Ascending aorta (tissue), 2 donors: ENCODE data around the gene EIF2D. TPM values are rescaled to one million over a fixed set of nuclear protein-coding genes. Genes with fewer than 3 reads are reported as not detected.

ENCODE experiments used
- DNase-seq, 2 donors: peaks; one replicate each; pipeline ENCODE4 v3.0.0-alpha.2; 2019; ENCODE audit warnings: low spot score in 2 of 2
- H3K27ac ChIP-seq, 2 donors: fragments of 200-600 bp; sonication (generic); one replicate each; pipeline ENCODE4 v1.5.1; 2016 to 2017; ENCODE audit warnings: mild to moderate bottlenecking in 1 of 2
- H3K27me3 ChIP-seq: fragments of 200-600 bp; sonication (generic); one replicate; pipeline ENCODE4 v1.5.1; 2017
- H3K36me3 ChIP-seq, 2 donors: fragments of 200-600 bp; sonication (generic); one replicate each; pipeline ENCODE4 v1.5.1; 2016
- H3K4me1 ChIP-seq, 2 donors: fragments of 200-600 bp; sonication (generic); one replicate each; pipeline ENCODE4 v1.5.1; 2016 to 2017; ENCODE audit warnings: mild to moderate bottlenecking in 1 of 2
- H3K4me3 ChIP-seq, 2 donors: fragments of 200-600 bp; sonication (generic); one replicate each; pipeline ENCODE4 v1.5.1; 2016 to 2017; ENCODE audit warnings: mild to moderate bottlenecking in 1 of 2
- H3K9me3 ChIP-seq, 2 donors: fragments of 200-600 bp; sonication (generic); one replicate each; pipeline ENCODE4 v1.5.1; 2016
- intact Hi-C: fragments of 100-400 bp; cut with DNase I; formaldehyde crosslinking; loops from one replicate; pipeline ENCODE4 v1.15.1; 2023
- total RNA-seq: library from RNA; depleted of rRNA; stranded (reverse); fragments of >200 nt; gene quantifications from one replicate; pipeline ENCODE4 v1.1.0, GENCODE V29; 2016
- TF ChIP-seq, protein P1 (sequence below), 3 experiments: fragments of 200-600 bp in 2 of 3; fragments of 450-650 bp in 1 of 3; sonication (generic) in 2 of 3; IDR thresholded peaks; one replicate each; pipeline ENCODE4 v1.5.1; 2016 to 2019; ENCODE audit warnings: antibody characterized with exemption in 3 of 3, mild to moderate bottlenecking in 1 of 3, moderate library complexity in 1 of 3

The EIF2D gene
- total RNA-seq, 1 donor from 2014 or later = 40.2 TPM

DNA sequence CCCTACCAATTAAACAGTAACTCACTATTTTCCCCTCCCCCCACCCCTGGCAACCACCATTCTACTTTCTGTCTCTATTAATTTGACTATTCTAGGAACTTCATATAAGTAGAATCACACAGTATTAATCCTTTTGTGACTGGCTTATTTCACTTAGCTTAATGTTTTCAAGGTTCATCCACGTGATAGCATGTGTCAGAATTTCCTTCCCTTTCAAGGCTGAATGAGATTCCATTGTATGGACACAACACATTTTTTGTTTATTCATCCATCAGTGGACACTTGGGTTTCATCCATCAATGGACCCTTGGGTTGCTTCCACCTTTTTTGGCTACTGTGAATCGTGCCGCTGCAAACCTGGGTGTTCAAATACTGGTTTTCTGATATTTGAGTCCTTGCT lies 41.7 kb downstream of the EIF2D start:
- no peaks in the 10 kb centered on the region for H3K36me3 ChIP-seq
- H3K27me3 ChIP-seq = no peaks in the 10 kb centered on the region
- no peaks in the 10 kb centered on the region for H3K4me1 ChIP-seq
- no peaks in the 10 kb centered on the region for H3K9me3 ChIP-seq
- TF ChIP-seq, protein P1, sequence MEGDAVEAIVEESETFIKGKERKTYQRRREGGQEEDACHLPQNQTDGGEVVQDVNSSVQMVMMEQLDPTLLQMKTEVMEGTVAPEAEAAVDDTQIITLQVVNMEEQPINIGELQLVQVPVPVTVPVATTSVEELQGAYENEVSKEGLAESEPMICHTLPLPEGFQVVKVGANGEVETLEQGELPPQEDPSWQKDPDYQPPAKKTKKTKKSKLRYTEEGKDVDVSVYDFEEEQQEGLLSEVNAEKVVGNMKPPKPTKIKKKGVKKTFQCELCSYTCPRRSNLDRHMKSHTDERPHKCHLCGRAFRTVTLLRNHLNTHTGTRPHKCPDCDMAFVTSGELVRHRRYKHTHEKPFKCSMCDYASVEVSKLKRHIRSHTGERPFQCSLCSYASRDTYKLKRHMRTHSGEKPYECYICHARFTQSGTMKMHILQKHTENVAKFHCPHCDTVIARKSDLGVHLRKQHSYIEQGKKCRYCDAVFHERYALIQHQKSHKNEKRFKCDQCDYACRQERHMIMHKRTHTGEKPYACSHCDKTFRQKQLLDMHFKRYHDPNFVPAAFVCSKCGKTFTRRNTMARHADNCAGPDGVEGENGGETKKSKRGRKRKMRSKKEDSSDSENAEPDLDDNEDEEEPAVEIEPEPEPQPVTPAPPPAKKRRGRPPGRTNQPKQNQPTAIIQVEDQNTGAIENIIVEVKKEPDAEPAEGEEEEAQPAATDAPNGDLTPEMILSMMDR (IDR thresholded peaks at IDR 0.05) = no peak
- intact Hi-C loops = no loop called here
- DNase-seq = no peak
- H3K27ac ChIP-seq = no peak overlapping the region
- no peak overlapping the region for H3K4me3 ChIP-seq

- TF ChIP-seq, protein P1 (IDR thresholded peaks at IDR 0.05) = no peak
- DNase-seq = no peak
- H3K27me3 ChIP-seq = no peaks in the 10 kb centered on the region
- H3K4me1 ChIP-seq = no peaks in the 10 kb centered on the region
- H3K4me3 ChIP-seq = no peak overlapping the region
- no peaks in the 10 kb centered on the region for H3K36me3 ChIP-seq
- no peaks in the 10 kb centered on the region for H3K9me3 ChIP-seq
- no peak overlapping the region for H3K27ac ChIP-seq
- intact Hi-C loops = no loop called here
These were observed 42.7 kb downstream of the EIF2D start for GRCh38 chr1:206569556-206569955.

DNA sequence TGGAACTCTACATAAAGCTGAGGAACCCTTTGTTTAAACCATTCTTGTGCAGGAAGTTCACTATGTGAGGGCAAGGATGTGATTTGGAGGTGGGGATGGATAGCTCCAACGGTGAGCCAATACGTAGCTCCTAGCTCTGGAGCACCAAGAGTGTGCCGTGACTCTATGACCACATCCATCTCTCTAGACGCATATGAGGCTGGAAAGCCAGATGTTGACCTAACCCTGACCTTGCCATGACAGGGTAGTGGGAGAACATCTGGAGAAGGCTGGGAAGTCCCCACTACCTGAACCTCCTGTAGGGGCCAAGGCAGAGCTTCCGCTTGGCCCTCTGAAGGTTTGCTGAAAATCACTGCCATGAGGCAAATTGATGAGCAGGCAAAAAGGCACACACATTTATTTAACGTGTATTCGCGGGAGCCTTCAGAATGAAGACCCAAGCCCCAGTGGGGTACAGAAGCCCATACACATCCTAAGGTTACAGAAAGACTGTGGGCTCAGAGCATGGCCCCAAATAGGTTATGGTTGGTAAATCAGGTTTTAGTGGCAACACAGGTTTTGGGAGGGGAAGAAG lies 43.4 kb downstream of the EIF2D start:
- intact Hi-C loops = no loop called here
- Histone ChIP-seq H3K4me1 (no peaks in the 10 kb centered on the region), H3K4me3 (no peak overlapping the region), H3K27ac (no peak overlapping the region), H3K36me3 (no peaks in the 10 kb centered on the region), H3K27me3 (no peaks in the 10 kb centered on the region), H3K9me3 (no peaks in the 10 kb centered on the region)
- TF ChIP-seq, protein P1 (IDR thresholded peaks at IDR 0.05) = no peak
- DNase-seq = no peak

DNA sequence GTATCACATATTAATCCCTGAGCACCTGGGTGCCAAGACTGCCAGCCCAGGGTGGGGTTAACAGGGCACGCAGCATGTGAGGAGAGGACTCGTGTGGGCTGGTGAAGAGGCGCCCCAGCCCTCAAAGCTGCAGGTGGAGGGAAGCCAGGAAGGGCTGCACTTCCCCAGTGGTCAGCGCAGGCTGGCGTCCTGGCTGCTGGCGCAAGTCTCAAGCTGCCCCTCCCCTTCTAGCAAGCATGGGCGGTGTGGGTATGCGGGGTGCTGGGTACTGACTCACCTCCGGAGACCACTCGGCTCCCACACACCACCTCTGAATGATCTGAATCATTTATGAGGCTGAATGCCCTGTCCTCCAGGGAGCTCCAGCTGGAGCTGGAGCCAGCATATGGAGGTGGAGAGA lies 44.0 kb downstream of the EIF2D start:
- no peaks in the 10 kb centered on the region for H3K9me3 ChIP-seq
- intact Hi-C loops = no loop called here
- no peak for DNase-seq
- TF ChIP-seq, protein P1 (IDR thresholded peaks at IDR 0.05) = no peak
- H3K27me3 ChIP-seq = no peaks in the 10 kb centered on the region
- no peaks in the 10 kb centered on the region for H3K36me3 ChIP-seq
- H3K4me3 ChIP-seq = no peak overlapping the region
- no peaks in the 10 kb centered on the region for H3K4me1 ChIP-seq
- H3K27ac ChIP-seq = no peak overlapping the region

GRCh38 chr1:206566999-206567398 lies 45.3 kb downstream of the EIF2D start:
- H3K27ac ChIP-seq = no peak overlapping the region
- no peak overlapping the region for H3K4me3 ChIP-seq
- H3K9me3 ChIP-seq = no peaks in the 10 kb centered on the region
- no peaks in the 10 kb centered on the region for H3K27me3 ChIP-seq
- DNase-seq = no peak
- H3K4me1 ChIP-seq = no peaks in the 10 kb centered on the region
- intact Hi-C loops = no loop called here
- TF ChIP-seq, protein P1 (IDR thresholded peaks at IDR 0.05) = no peak
- no peaks in the 10 kb centered on the region for H3K36me3 ChIP-seq

DNA sequence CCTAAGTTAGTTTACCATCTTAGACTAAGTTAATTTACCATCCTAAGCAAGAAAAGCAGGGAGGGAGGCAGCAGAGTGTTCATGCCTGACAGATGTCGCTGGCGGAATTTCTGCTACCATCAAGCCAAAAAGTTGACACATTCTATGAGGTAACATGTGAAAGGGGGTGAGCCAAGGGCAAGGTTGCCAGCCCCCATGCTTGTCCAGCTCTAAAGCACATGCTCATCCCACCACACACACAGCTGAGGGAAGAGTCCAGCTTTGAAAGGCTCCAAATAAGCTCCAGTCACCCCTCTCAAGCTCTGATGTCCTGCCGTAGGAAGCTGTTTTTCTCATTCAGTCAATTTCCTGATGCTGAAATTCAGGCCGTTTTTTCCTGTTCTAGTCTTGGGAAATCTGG lies 46.3 kb downstream of the EIF2D start:
- Histone ChIP-seq H3K27ac (no peak overlapping the region), H3K27me3 (no peaks in the 10 kb centered on the region), H3K4me3 (no peak overlapping the region), H3K9me3 (no peaks in the 10 kb centered on the region), H3K4me1 (no peaks in the 10 kb centered on the region), H3K36me3 (no peaks in the 10 kb centered on the region)
- DNase-seq = no peak
- TF ChIP-seq, protein P1 (IDR thresholded peaks at IDR 0.05) = no peak
- intact Hi-C loops = no loop called here
